Peyer's patch (tissue), 4 donors: Measurements from ENCODE around the gene SEC16B.

Source experiments
- CTCF ChIP-seq, 6 experiments: fragments of 450-650 bp in 4 of 6; fragments of 200-600 bp in 2 of 6; sonication (generic) in 1 of 6; IDR thresholded peaks; one replicate each; pipeline ENCODE4 v1.5.1; 2017 to 2019; ENCODE audit warnings: antibody characterized with exemption in 6 of 6, mild to moderate bottlenecking in 3 of 6, moderate library complexity in 1 of 6
- POLR2A ChIP-seq, 2 donors: fragments of 450-650 bp; IDR thresholded peaks; one replicate each; pipeline ENCODE4 v1.5.1; 2017; ENCODE audit warnings: antibody characterized with exemption in 2 of 2, mild to moderate bottlenecking in 2 of 2, moderate library complexity in 2 of 2

GRCh38 chr1:177996957-177997356 lies 27.1 kb upstream of the SEC16B start:
- TF ChIP-seq CTCF (IDR thresholded peaks at IDR 0.05), result no peak
- no peak for TF ChIP-seq POLR2A (IDR thresholded peaks at IDR 0.05)
